GM18520 (cell line): Measurements from ENCODE around the gene CFL2.
A peak's percentile ranks its signal among the peaks of the same experiment; 100 is the strongest.
"Not testable (repeated sequence)": the region's sequence is repeated elsewhere in the genome, so short reads cannot be mapped to it uniquely, and the experiment has no call there.

Experiments
- ATAC-seq: cut with Tn5 transposase; IDR thresholded peaks from one replicate; pipeline ENCODE4 v1.9.1; 2021; ENCODE audit not compliant: unreplicated experiment

Gene CFL2

GRCh38 chr14:34711796-34712712 is 2.3 kb downstream of the CFL2 start:
- no peak for ATAC-seq

DNA sequence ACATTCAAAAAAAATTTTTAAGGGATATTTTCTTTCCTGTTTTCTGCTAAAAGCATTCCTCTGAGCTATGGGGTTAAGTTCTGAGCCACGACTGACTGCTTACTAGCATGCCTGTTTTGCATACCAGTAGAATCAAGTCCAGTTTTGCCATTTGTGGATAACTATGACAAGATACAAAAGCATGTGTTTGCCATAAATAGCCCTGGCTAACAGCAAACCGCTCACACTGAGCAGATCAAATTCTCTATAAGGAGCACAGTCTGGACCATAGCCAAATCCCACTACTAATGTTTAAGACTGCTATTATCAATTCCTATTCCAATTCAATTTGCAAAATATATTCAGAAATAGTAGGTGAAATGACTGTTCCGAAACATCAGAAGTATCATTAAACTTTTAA is 3.2 kb downstream of the CFL2 start:
- ATAC-seq, result peak; percentile 29

- ATAC-seq, result no peak
Measured at GRCh38 chr14:34710744-34711143, 3.6 kb downstream of the CFL2 start.

GRCh38 chr14:34710006-34710405 is 4.4 kb downstream of the CFL2 start:
- no peak for ATAC-seq

GRCh38 chr14:34707722-34708121 is 6.7 kb downstream of the CFL2 start:
- no peak for ATAC-seq

DNA sequence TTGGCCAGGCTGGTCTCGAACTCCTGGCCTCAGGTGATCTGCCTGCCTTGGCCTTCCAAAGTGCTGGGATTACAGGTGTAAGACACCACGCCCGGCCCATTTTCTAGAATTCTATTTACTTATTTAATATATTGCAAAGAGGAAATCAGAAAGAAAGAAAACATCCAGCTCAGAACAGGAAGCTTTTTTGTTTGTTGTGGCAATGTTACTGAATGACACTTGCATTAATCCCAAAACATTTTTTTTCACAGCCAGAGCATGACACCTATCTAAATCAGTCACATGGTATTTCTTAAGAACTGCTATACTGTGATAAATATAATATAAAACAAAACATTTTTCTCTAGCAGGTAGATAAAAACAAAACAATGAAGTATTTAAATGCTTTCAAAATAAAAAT is 12.6 kb downstream of the CFL2 start:
- ATAC-seq, result no peak

DNA sequence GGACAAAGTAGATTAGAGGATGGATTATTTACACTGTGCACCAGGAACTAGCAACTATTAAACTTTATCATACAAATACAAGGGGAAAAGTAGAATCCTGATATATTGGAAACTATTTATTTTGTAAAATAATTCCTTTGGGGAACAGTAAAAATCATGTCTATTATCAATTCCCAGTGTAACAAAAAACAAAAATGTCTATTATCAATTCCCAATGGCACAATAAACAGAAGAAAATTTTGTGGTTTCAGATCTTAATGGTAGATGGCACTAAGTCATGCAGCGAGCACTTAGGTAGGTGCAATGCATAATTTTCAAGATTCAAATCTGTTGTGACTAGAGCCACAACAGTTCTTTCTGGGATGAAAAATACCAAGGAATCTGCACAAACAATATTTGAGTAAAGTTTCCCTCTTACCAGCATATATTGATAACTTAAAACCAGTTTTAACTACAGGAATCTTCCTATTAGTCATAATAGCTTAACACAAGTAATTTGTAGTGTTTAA is 13.7 kb downstream of the CFL2 start:
- ATAC-seq, result no peak

DNA sequence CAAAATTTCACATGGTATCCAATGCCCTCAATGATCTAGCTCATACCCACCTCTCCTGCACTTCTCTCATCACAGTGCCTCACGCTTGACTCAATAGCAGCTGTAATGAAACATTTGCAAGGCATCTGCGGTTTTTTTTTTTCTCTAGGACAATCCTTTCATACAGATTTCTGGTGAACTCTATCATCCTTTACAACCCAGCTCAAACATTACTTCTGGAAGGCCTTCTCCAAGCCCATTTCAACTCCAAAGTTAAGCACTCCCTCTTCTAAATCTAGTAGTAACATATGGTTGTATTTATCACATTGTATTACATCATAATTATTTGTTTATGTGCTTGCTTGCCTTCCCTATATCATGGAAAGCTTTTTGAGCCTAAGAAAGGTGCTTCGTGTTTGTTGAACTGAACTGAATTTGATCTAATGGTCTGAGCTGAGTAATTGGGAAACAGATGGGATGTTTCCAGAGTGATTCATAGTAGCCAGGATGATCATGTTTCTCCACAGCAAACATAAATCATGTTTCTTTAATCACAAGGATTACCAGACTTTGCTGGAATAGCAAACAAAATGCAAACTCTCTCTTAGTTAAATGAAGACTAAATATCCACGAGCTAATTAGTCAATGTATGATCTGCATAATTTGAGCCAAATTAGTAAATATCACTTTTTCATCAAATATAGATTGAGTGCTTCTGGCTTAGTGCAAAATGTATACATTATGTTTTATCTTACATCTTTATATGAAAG is 14.3 kb downstream of the CFL2 start:
- ATAC-seq, result no peak

DNA sequence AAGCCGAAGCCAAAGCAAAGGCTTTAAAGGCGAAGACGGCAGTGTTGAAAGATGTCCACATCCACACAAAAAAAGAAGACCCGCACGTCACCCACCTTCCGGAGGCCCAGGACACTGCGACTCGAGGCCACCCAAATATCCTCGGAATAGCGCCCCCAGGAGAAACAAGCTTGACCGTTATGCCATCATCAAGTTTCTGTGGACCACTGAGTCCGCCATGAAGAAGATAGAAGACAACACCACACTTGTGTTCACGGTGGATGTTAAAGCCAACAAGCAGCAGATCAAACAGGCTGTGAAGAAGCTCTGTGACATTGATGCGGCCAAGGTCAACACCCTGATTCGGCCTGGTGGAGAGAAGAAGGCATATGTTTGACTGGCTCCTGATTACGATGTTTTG is 20.2 kb downstream of the CFL2 start:
- not testable (repeated sequence) for ATAC-seq

DNA sequence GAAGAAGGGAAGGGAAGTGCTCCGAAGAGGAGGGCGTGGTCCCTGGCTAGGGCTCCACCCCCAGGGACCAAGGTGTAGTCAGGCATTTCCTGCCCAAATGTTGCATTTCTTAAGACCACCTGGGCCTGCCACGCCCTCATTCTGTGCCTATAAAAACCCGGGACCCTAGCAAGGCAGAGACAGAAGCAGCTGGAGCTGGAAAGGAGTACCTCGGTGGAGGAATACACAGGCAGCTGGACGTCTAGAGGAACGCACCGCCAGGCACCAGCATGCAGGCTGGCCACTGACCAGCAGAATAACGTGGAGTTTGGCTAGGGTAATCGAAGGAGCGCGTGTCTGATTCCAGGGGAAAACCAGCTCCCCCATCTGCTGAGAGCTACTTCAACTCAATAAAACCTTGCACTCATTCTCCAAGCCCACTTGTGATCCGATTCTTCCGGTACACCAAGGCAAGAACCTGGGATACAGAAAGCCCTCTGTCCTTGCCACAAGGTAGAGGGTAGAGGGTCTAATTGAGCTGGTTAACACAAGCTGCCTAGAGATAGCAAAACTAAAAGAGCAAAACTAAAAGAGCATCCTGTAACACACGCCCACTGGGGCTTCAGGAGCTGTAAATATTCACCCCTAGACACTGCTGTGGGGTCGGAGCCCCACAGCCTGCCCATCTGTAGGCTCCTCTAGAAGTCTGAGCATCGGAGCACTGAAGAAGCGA is 21.0 kb downstream of the CFL2 start:
- ATAC-seq, result no peak

GRCh38 chr14:34692898-34693227 is 21.5 kb downstream of the CFL2 start:
- no peak for ATAC-seq

DNA sequence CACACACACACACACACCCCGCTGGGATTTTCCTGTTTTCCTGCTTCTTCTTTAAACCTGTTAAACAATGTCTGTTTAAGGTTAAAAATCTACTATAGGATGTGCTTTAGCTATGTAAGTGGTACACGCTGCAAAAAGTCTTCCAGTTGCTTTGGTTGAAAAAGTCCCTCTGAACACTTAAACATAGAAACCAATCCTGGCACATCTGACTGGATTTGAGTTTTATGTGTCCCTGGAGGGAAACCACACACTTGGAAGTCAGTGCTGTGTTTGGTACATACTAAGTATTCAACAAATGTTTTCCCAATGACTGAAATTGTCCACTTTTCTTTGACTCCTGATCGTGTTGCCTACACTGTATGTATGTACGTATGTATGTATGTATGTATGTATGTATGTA is 22.0 kb downstream of the CFL2 start:
- ATAC-seq, result no peak

- ATAC-seq, result no peak
Measured at GRCh38 chr14:34691206-34691605, 23.2 kb downstream of the CFL2 start.

DNA sequence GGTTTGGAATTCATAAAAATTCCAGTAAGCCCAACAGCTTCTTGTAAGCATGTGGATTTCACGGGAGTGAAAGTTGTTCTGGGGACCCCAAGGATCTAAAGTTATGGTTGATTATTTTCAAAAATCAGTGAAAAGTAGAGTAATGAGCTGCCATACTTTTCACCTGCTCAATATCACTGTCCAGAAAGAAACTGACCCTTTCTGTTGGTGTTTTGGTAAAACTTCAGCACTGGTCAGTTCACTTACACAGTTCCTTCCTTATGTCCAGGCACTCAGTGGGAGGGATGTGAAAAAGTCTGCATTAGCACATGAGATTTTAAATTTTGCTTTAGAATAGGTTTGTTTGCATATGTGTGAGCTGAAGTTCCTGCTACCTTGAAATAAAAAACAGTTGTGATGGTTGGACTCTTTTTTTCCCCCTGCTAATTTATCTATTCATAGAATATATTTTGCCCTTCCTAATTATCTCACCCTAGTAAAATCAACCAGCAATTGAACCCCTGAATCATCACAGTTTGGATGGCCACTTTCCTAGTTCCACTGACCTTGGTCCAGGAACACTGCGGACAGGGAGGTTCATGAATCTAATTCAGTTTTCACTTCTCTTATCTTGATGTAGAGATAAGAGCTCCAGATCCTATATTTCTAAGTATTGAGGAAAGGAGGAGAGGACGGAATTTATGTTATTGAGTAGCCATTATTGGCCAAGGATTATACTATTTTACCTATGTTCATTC is 25.8 kb downstream of the CFL2 start:
- ATAC-seq, result no peak

- no peak for ATAC-seq
Measured at GRCh38 chr14:34685819-34686428, 28.5 kb downstream of the CFL2 start.

DNA sequence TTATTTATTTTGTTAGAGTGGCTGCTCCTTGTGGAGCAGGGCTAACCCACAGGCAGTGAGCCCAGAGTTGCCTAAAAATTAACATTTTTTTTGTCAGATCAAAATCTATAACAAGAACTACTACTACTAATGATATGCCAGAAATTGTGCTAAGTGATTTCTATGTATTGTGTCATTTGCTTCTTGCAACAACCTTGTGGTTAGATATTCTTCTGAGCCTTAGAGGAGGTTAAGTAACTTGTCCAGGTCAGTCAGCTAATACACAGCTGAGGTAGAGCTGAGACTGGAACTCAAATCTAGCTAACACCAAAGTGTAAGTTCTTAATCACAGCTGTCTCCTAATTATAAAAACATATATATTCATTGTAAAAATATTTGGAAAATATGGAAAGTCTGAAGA is 29.8 kb downstream of the CFL2 start:
- ATAC-seq, result no peak

DNA sequence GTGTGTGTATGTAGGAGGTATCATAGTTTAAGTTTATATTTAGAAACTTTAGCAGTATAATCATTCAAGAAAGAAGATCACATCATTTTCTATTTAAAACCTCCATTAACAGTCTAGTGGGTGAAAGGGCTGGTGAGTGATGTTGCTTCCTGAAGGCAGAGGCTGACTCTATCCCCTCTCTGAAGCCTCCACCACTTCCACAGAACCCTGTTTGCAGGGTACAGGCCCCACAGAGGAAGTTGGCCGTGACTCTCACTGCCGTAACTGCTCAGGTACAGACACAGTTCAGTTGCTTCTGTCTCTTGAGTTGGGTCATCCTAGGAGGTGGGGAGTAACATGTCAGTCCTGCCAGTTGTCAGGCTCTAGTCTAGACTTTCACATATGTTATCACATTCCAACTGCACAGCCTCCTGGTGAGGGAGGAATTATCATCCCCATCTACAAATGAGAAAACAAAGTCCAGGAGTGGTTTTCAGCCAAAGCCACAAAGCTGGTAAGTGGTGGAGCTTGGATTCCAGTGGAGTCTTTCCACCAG is 31.5 kb downstream of the CFL2 start:
- ATAC-seq, result no peak

DNA sequence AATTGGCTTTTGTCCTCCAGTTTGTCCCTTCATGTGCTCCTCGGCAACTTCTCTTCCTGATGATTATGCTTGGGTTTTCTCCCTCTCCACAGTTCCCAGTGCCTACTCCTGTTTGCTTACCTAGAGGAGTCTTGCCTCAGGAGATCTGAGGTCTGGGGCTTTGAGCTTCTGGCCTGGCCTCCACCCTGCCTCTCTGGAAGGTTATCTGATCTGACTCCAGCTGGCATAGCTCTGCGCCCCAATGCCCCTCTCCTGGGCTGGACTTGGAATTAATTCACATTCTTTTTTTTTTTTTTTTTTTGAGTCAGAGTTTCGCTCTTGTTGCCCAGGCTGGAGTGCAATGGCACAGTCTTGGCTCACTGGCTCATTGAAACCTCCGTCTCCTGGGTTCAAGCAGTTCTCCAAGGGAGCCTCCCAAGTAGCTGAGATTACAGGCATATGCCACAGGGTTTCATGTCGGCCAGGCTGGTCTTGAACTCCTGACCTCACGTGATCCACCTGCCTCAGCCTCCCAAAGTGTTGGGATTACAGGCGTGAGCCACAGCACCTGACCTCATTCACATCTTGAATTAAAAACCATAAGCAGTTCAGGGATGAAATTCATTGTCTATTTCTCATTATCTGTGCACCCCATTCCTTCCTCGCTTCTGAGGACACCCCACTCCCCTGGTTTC is 33.5 kb downstream of the CFL2 start:
- ATAC-seq, result no peak

GRCh38 chr14:34678735-34679134 is 35.7 kb downstream of the CFL2 start:
- no peak for ATAC-seq

DNA sequence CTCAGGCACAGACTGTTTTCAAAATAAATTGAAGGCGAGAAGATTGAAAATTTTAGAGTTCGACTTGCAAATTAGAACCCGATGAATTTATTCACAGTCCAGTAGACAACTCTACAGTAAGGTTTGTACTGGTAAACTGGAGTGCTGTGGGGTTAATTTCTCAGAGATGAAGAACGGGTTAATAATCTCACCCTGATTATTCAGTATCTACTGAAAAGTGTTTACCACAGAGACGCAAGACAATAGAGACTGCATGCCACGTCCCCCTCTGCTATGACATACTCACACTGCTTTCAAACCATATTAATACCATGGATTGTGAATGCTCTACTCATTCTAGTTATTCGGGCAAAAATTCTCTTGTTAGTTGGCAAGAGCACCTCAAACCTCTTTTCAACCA is 36.1 kb downstream of the CFL2 start:
- ATAC-seq, result no peak
